Natural killer cell (primary cell): ENCODE measurements around the gene ZNF213. TPM values are rescaled to one million over a fixed set of nuclear protein-coding genes. Genes with fewer than 3 reads are reported as not detected.
A peak's percentile ranks its signal among the peaks of the same experiment; 100 is the strongest.

ENCODE experiments used
- ATAC-seq, 3 donors: fragments of 150-1000 bp in 2 of 3; fragments of 200-7000 bp in 1 of 3; cut with Tn5 transposase; 1 replicate in 1 of 3; 2 replicates in 2 of 3; pipeline ENCODE4 v1.10.0; 2021; ENCODE audit warnings: mild to moderate bottlenecking in 2 of 3, moderate library complexity in 2 of 3
- DNase-seq, 2 donors: peaks; one replicate each; pipeline versions ENCODE4 v3.0.0 to v3.0.0-alpha.2; 2013 to 2021; ENCODE audit warnings: mixed read lengths in 1 of 2
- H3K27ac ChIP-seq: one replicate; pipeline ENCODE4 v1.5.1; 2013; ENCODE audit warnings: mild to moderate bottlenecking, low read length
- H3K27me3 ChIP-seq: one replicate; pipeline ENCODE4 v1.6.1; 2013; ENCODE audit warnings: low read length; ENCODE audit not compliant: control insufficient read depth, insufficient read depth
- H3K36me3 ChIP-seq: one replicate; pipeline ENCODE4 v1.6.1; 2013; ENCODE audit warnings: low read length; ENCODE audit not compliant: control insufficient read depth, insufficient read depth
- H3K4me1 ChIP-seq: one replicate; pipeline ENCODE4 v1.6.1; 2013; ENCODE audit warnings: low read length; ENCODE audit not compliant: control insufficient read depth, insufficient read depth
- H3K4me3 ChIP-seq: one replicate; pipeline ENCODE4 v1.5.1; 2013; ENCODE audit warnings: low read length
- H3K9me3 ChIP-seq: one replicate; pipeline ENCODE4 v1.6.1; 2013; ENCODE audit warnings: low read length; ENCODE audit not compliant: control insufficient read depth, insufficient read depth
- H3K27ac Mint-ChIP-seq, 2 donors: one replicate each; pipeline ENCODE4 v1.8.0; 2022; ENCODE audit warnings: mild to moderate bottlenecking in 2 of 2, mixed read lengths in 2 of 2, moderate library complexity in 1 of 2
- H3K27me3 Mint-ChIP-seq, 2 donors: one replicate each; pipeline ENCODE4 v1.8.0; 2022; ENCODE audit warnings: low read depth in 2 of 2, mixed read lengths in 2 of 2
- H3K36me3 Mint-ChIP-seq: one replicate; pipeline ENCODE4 v1.8.0; 2022; ENCODE audit warnings: mixed read lengths
- H3K4me1 Mint-ChIP-seq, 2 donors: one replicate each; pipeline ENCODE4 v1.8.0; 2022; ENCODE audit warnings: mixed read lengths in 2 of 2
- H3K4me3 Mint-ChIP-seq: one replicate; pipeline ENCODE4 v1.8.0; 2022; ENCODE audit warnings: mild to moderate bottlenecking, moderate library complexity, mixed read lengths
- H3K9me3 Mint-ChIP-seq, 2 donors: one replicate each; pipeline ENCODE4 v1.8.0; 2022; ENCODE audit warnings: mixed read lengths in 2 of 2
- CTCF ChIP-seq: fragments of 200-600 bp; IDR thresholded peaks from one replicate; pipeline ENCODE4 v1.8.0; 2022; ENCODE audit warnings: antibody characterized with exemption
- WGBS: methylation state at CpG from one replicate; pipeline ENCODE4 v1.1.7; 2013; ENCODE audit warnings: missing lambda C conversion rate; ENCODE audit not compliant: insufficient coverage; 5-methylcytosine and 5-hydroxymethylcytosine counted together
- intact Hi-C: fragments of 100-400 bp; cut with micrococcal nuclease; formaldehyde crosslinking; loops from one replicate; pipeline ENCODE4 v1.14.2; 2022
- total RNA-seq, 4 donors: library from RNA; stranded (reverse); fragments of 120-200 nt in 1 of 4; gene quantifications; one replicate each; pipeline versions ENCODE4 v1.2.3 to v1.2.4, GENCODE V29; 2013 to 2022

ZNF213 gene
- total RNA-seq, 3 donors from 2014 or later (not counting 1 experiment from before 2014, with no cell fraction given) = 4.8 to 6.8 (median 5.1) TPM

- no peak for ATAC-seq
- Histone ChIP-seq H3K27me3 (no peaks in the 10 kb centered on the region), H3K27ac (no peak overlapping the region), H3K4me3 (no peak overlapping the region), H3K9me3 (no peaks in the 10 kb centered on the region), H3K4me1 (peaks cover 10% of the 10 kb centered on the region), H3K36me3 (no peaks in the 10 kb centered on the region)
- no peak overlapping the region for H3K27ac Mint-ChIP-seq
- peaks cover 6 to 16% of the 10 kb centered on the region in 2 donors for H3K4me1 Mint-ChIP-seq
- WGBS = 94% methylated on average over 57 of the region's 57 CpGs
- intact Hi-C loops = loop anchor here (5.0 kb wide), 2 partner anchors 37 to 1407 kb away; no protein-coding TSS in a partner anchor
- H3K9me3 Mint-ChIP-seq = no peaks in the 10 kb centered on the region
- no peaks in the 10 kb centered on the region for H3K27me3 Mint-ChIP-seq
- no peak for TF ChIP-seq CTCF
- no peak overlapping the region for H3K4me3 Mint-ChIP-seq
- no peaks in the 10 kb centered on the region for H3K36me3 Mint-ChIP-seq
- DNase-seq = no peak
Measured at GRCh38 chr16:3119701-3120408, 15.0 kb upstream of the ZNF213 start.

GRCh38 chr16:3120435-3120834 is 14.4 kb upstream of the ZNF213 start:
- H3K36me3 ChIP-seq = no peaks in the 10 kb centered on the region
- H3K27me3 Mint-ChIP-seq = no peaks in the 10 kb centered on the region
- H3K36me3 Mint-ChIP-seq = no peaks in the 10 kb centered on the region
- no peaks in the 10 kb centered on the region for H3K9me3 Mint-ChIP-seq
- no peak overlapping the region for H3K4me3 ChIP-seq
- DNase-seq (no peak), ATAC-seq (no peak)
- H3K27ac Mint-ChIP-seq = no peak overlapping the region
- H3K4me1 Mint-ChIP-seq = peaks cover 6 to 20% of the 10 kb centered on the region in 2 donors
- H3K9me3 ChIP-seq = no peaks in the 10 kb centered on the region
- H3K27me3 ChIP-seq = no peaks in the 10 kb centered on the region
- 97% methylated on average over 16 of the region's 16 CpGs for WGBS
- TF ChIP-seq CTCF = no peak
- no peak overlapping the region for H3K27ac ChIP-seq
- peaks cover 16% of the 10 kb centered on the region for H3K4me1 ChIP-seq
- intact Hi-C loops = loop anchor here (5.0 kb wide), 2 partner anchors 37 to 1407 kb away; no protein-coding TSS in a partner anchor
- no peak overlapping the region for H3K4me3 Mint-ChIP-seq

- Mint-ChIP-seq H3K36me3 (no peaks in the 10 kb centered on the region), H3K27ac (no peak overlapping the region), H3K4me3 (peak overlapping the region; percentile 17), H3K4me1 (peaks cover 12 to 29% of the 10 kb centered on the region in 2 donors), H3K9me3 (no peaks in the 10 kb centered on the region), H3K27me3 (no peaks in the 10 kb centered on the region)
- no peaks in the 10 kb centered on the region for H3K27me3 ChIP-seq
- H3K4me3 ChIP-seq = no peak overlapping the region
- H3K36me3 ChIP-seq = no peaks in the 10 kb centered on the region
- H3K4me1 ChIP-seq = peaks cover 17% of the 10 kb centered on the region
- no peaks in the 10 kb centered on the region for H3K9me3 ChIP-seq
- TF ChIP-seq CTCF = no peak
- over 99% methylated on average over 7 of the region's 7 CpGs for WGBS
- H3K27ac ChIP-seq = no peak overlapping the region
- intact Hi-C loops = loop anchor here (5.0 kb wide), 2 partner anchors 35 to 1405 kb away; no protein-coding TSS in a partner anchor
- ATAC-seq (no peak), DNase-seq (no peak)
Measured at GRCh38 chr16:3121851-3122467, 12.9 kb upstream of the ZNF213 start.
